Lower lobe of right lung (tissue), 2 donors: ENCODE data around the gene TOP3A. TPM values are rescaled to one million over a fixed set of nuclear protein-coding genes. Genes with fewer than 3 reads are reported as not detected.

Source experiments
- ATAC-seq, 2 donors: fragments of 200-7000 bp; cut with Tn5 transposase; one replicate each; pipeline ENCODE4 v1.9.1; 2020 to 2022; ENCODE audit warnings: mild to moderate bottlenecking in 2 of 2, moderate library complexity in 2 of 2
- DNase-seq: peaks from one replicate; pipeline ENCODE4 v3.0.0-alpha.2; 2020
- H3K27ac ChIP-seq: fragments of 200-600 bp; one replicate; pipeline ENCODE4 v1.8.0; 2022
- H3K27me3 ChIP-seq: fragments of 200-600 bp; one replicate; pipeline ENCODE4 v1.8.0; 2022; ENCODE audit warnings: low read depth
- H3K36me3 ChIP-seq: fragments of 200-600 bp; one replicate; pipeline ENCODE4 v1.8.0; 2022; ENCODE audit warnings: mild to moderate bottlenecking
- H3K4me1 ChIP-seq: fragments of 200-600 bp; one replicate; pipeline ENCODE4 v1.8.0; 2022
- H3K4me3 ChIP-seq: fragments of 200-600 bp; one replicate; pipeline ENCODE4 v1.8.0; 2022; ENCODE audit warnings: mild to moderate bottlenecking
- H3K9me3 ChIP-seq: fragments of 200-600 bp; one replicate; pipeline ENCODE4 v1.8.0; 2022
- CTCF ChIP-seq: fragments of 200-600 bp; IDR thresholded peaks from one replicate; pipeline ENCODE4 v1.8.0; 2022; ENCODE audit warnings: antibody characterized with exemption, mild to moderate bottlenecking
- intact Hi-C: fragments of 100-400 bp; cut with DNase I; formaldehyde crosslinking; loops from one replicate; pipeline ENCODE4 v1.11.0; 2022
- total RNA-seq: library from RNA; stranded (reverse); fragmentation: NEBNext Ultra II Directional; extraction: Animal tissue kit (Norgen Biotek cat#: 25700); gene quantifications from one replicate; pipeline ENCODE4 v1.2.1, GENCODE V29; 2021
- donor health status: DM: no; HTN: yes; CAD: no; lungs with severe emphysema.

TOP3A gene
- total RNA-seq, 1 donor from 2014 or later = 31.2 TPM

- ATAC-seq = no peak
- no peaks in the 10 kb centered on the region for H3K27me3 ChIP-seq
- peaks cover 55% of the 10 kb centered on the region for H3K36me3 ChIP-seq
- H3K4me3 ChIP-seq = no peak overlapping the region
- no peaks in the 10 kb centered on the region for H3K4me1 ChIP-seq
- TF ChIP-seq CTCF = no peak
- H3K27ac ChIP-seq = no peak overlapping the region
- DNase-seq = no peak
- H3K9me3 ChIP-seq = no peaks in the 10 kb centered on the region
- intact Hi-C loops = no loop called here
Measured at GRCh38 chr17:18233803-18234518, 80.8 kb downstream of the TOP3A start.

- no peak for DNase-seq
- H3K36me3 ChIP-seq = peaks cover 35% of the 10 kb centered on the region
- no peak for ATAC-seq
- H3K4me1 ChIP-seq = peaks cover 6% of the 10 kb centered on the region
- H3K9me3 ChIP-seq = no peaks in the 10 kb centered on the region
- no peak overlapping the region for H3K27ac ChIP-seq
- H3K4me3 ChIP-seq = no peak overlapping the region
- intact Hi-C loops = no loop called here
- no peak for TF ChIP-seq CTCF
- H3K27me3 ChIP-seq = no peaks in the 10 kb centered on the region
Measured at GRCh38 chr17:18231164-18231563, 83.6 kb downstream of the TOP3A start.

DNA sequence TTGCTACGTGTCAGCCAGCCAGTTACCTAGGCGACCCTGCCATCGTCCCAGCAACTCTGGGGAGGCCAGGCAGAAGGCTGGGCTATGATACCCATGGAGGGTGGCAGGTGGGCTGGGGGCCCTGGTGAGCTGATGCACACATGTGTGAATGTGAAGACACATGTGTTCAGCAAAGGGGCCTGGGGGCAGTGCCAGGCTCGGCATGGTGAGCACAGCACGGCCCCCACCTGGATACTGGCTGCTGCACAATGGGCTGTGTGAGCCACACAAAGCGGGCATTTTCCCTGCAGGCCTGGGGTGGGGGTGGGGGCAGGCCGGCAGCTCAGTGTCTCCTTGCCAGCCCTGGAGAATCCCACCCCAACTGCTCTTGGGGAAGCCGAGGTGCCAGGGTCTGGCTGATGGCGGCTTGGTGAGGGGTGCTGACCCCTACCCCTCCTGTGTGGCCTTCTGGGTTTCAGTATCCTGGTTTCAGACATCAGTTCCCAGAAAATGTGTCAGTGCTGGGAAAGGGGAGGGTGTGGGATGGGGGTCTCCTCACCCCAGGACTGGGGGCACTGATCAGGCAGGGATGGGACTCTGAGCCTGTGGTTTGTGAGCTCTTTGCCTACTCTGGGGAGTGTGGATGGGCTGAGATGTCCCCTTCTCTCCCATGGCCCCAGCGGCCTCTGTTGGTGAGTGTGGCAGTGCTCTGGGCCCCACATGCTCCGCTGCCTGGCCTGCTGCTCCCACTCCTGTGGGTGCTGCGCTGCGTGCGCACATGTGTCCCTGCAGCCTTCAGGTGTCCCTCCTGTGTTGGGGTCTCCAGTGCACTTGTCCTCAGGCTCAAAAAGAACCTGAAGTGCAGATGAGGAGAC, 84.3 kb downstream of the TOP3A start:
- Histone ChIP-seq H3K27me3 (no peaks in the 10 kb centered on the region), H3K4me1 (peaks cover 9% of the 10 kb centered on the region), H3K4me3 (no peak overlapping the region), H3K9me3 (no peaks in the 10 kb centered on the region), H3K27ac (no peak overlapping the region), H3K36me3 (peaks cover 30% of the 10 kb centered on the region)
- intact Hi-C loops = no loop called here
- DNase-seq (no peak), ATAC-seq (no peak)
- TF ChIP-seq CTCF = no peak

- Histone ChIP-seq H3K9me3 (no peaks in the 10 kb centered on the region), H3K27me3 (no peaks in the 10 kb centered on the region), H3K27ac (no peak overlapping the region), H3K4me1 (peaks cover 12% of the 10 kb centered on the region), H3K36me3 (peaks cover 22% of the 10 kb centered on the region), H3K4me3 (no peak overlapping the region)
- TF ChIP-seq CTCF = no peak
- DNase-seq = peak; percentile 35
- ATAC-seq = no peak
- intact Hi-C loops = no loop called here
Measured at GRCh38 chr17:18229771-18230170, 85.0 kb downstream of the TOP3A start.

GRCh38 chr17:18229254-18229653, 85.5 kb downstream of the TOP3A start:
- no peak for ATAC-seq
- Histone ChIP-seq H3K36me3 (peaks cover 17% of the 10 kb centered on the region), H3K4me1 (peaks cover 12% of the 10 kb centered on the region), H3K9me3 (no peaks in the 10 kb centered on the region), H3K27me3 (no peaks in the 10 kb centered on the region), H3K27ac (no peak overlapping the region), H3K4me3 (no peak overlapping the region)
- no peak for TF ChIP-seq CTCF
- intact Hi-C loops = no loop called here
- DNase-seq = no peak
